Measurements from ENCODE around the gene FAM170B.

DNA sequence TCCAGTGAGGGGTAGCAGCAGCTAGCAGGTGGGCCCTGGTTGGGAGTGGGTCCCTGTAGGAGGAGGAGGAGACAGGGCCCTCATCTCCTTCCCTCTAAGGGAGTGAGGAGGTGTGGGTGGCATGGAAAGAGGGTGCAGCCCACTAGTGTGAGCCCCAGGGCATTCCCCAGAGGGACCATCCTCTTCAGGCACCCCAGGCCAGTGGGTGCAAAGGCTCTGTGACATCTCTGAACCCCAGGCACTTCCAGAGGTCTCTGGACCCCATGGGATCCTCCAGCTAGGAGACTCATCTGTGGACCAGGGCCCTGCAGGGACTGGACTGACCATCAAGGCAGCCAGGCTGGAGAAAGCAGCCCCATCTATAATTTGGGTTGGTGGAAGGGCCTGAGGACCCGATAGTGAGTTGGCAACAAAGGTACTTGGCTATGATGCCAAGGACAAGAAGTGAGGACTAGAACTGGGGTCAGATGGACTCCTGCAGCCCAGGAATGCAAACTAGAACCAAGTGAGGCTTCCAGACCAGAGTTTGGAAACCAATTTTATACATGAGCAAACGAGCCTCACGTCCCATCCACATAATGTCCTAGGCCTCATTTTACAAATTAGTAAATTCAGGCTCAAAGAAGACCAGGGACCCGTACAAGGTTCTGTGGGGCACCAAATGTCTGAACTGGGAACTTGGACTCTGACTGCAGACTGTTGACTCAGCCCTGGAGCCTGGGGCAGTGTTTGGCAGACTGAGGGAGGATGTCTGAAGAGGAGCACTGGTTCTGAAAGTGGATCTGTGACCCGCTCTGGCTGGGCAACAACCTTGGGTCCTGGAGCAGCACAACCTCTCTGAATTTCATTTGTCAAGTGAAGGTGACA, 17.1 kb downstream of the FAM170B start:
- TF ChIP-seq, protein P1, sequence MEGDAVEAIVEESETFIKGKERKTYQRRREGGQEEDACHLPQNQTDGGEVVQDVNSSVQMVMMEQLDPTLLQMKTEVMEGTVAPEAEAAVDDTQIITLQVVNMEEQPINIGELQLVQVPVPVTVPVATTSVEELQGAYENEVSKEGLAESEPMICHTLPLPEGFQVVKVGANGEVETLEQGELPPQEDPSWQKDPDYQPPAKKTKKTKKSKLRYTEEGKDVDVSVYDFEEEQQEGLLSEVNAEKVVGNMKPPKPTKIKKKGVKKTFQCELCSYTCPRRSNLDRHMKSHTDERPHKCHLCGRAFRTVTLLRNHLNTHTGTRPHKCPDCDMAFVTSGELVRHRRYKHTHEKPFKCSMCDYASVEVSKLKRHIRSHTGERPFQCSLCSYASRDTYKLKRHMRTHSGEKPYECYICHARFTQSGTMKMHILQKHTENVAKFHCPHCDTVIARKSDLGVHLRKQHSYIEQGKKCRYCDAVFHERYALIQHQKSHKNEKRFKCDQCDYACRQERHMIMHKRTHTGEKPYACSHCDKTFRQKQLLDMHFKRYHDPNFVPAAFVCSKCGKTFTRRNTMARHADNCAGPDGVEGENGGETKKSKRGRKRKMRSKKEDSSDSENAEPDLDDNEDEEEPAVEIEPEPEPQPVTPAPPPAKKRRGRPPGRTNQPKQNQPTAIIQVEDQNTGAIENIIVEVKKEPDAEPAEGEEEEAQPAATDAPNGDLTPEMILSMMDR (IDR thresholded peaks at IDR 0.05; ENCODE audit: low read length) = no peak
- TF ChIP-seq EZH2 (IDR thresholded peaks at IDR 0.05; ENCODE audit: borderline replicate concordance, low read length) = no peak

Measured in OCI-LY1 (cell line).